GM06990 (cell line): ENCODE data around the gene OR10C1.

Source experiments
- DNase-seq: peaks from one replicate; pipeline ENCODE4 v3.0.0-alpha.2; 2011; ENCODE audit not compliant: insufficient read length; ENCODE audit errors: extremely low read depth
- H3K27me3 ChIP-seq: replicated peaks from 2 replicates; pipeline ENCODE4 v1.6.0; 2011; ENCODE audit warnings: low read length; ENCODE audit not compliant: control insufficient read depth, insufficient read depth
- H3K36me3 ChIP-seq: 2 replicates; pipeline ENCODE4 v1.5.1; 2011; ENCODE audit warnings: low read length; ENCODE audit not compliant: control insufficient read depth, insufficient read depth
- H3K4me3 ChIP-seq: replicated peaks from 2 replicates; pipeline ENCODE4 v1.5.1; 2011; ENCODE audit warnings: low read depth, mild to moderate bottlenecking, control low read depth, low read length
- CTCF ChIP-seq: IDR thresholded peaks from 2 replicates; pipeline ENCODE4 v1.5.1; 2011; ENCODE audit warnings: low read length, control low read depth, mild to moderate bottlenecking, inconsistent platforms; ENCODE audit not compliant: insufficient read depth, poor library complexity, severe bottlenecking

OR10C1 gene

GRCh38 chr6:29478740-29479139 is 39.6 kb downstream of the OR10C1 start:
- no peak overlapping the region for H3K4me3 ChIP-seq
- H3K27me3 ChIP-seq = no peaks in the 10 kb centered on the region; the same call in none of the 2 replicates
- no peak for DNase-seq
- H3K36me3 ChIP-seq = no peaks in the 10 kb centered on the region
- TF ChIP-seq CTCF = no peak

- no peaks in the 10 kb centered on the region for H3K36me3 ChIP-seq
- H3K27me3 ChIP-seq = no peaks in the 10 kb centered on the region; the same call in none of the 2 replicates
- no peak for TF ChIP-seq CTCF
- H3K4me3 ChIP-seq = no peak overlapping the region
- DNase-seq = no peak
Measured at GRCh38 chr6:29479560-29479959, 40.5 kb downstream of the OR10C1 start.

- DNase-seq = no peak
- no peaks in the 10 kb centered on the region for H3K27me3 ChIP-seq
- TF ChIP-seq CTCF = no peak
- no peak overlapping the region for H3K4me3 ChIP-seq
- H3K36me3 ChIP-seq = no peaks in the 10 kb centered on the region
Measured at GRCh38 chr6:29483186-29483585, 44.1 kb downstream of the OR10C1 start.

GRCh38 chr6:29483735-29484134 is 44.6 kb downstream of the OR10C1 start:
- H3K27me3 ChIP-seq = no peaks in the 10 kb centered on the region
- H3K4me3 ChIP-seq = no peak overlapping the region
- no peak for DNase-seq
- no peaks in the 10 kb centered on the region for H3K36me3 ChIP-seq
- TF ChIP-seq CTCF = no peak

- TF ChIP-seq CTCF = no peak
- Histone ChIP-seq H3K4me3 (no peak overlapping the region), H3K36me3 (no peaks in the 10 kb centered on the region), H3K27me3 (no peaks in the 10 kb centered on the region)
- DNase-seq = no peak
Measured at GRCh38 chr6:29486577-29486976, 47.5 kb downstream of the OR10C1 start.

- TF ChIP-seq CTCF = no peak
- no peaks in the 10 kb centered on the region for H3K36me3 ChIP-seq
- no peak overlapping the region for H3K4me3 ChIP-seq
- DNase-seq = no peak
- H3K27me3 ChIP-seq = no peaks in the 10 kb centered on the region
Measured at GRCh38 chr6:29487131-29487530, 48.0 kb downstream of the OR10C1 start.
